Right atrium auricular region (tissue), 2 donors: ENCODE results near the gene ME3. TPM values are rescaled to one million over a fixed set of nuclear protein-coding genes. Genes with fewer than 3 reads are reported as not detected.
A peak's percentile ranks its signal among the peaks of the same experiment; 100 is the strongest.

Experiments used
- DNase-seq: peaks from one replicate; pipeline ENCODE4 v3.0.0-alpha.2; 2019; ENCODE audit warnings: low spot score
- H3K27ac ChIP-seq, 2 donors: fragments of 200-600 bp; sonication (generic); 1 replicate in 1 of 2; 2 replicates in 1 of 2; pipeline ENCODE4 v1.5.1; 2016 to 2019
- H3K27me3 ChIP-seq, 2 donors: fragments of 200-600 bp; sonication (generic); one replicate each; pipeline versions ENCODE4 v1.5.1 to v1.6.0; 2017 to 2019
- H3K36me3 ChIP-seq: fragments of 200-600 bp; sonication (generic); one replicate; pipeline ENCODE4 v1.5.1; 2016
- H3K4me1 ChIP-seq, 2 donors: fragments of 200-600 bp; sonication (generic); one replicate each; pipeline versions ENCODE4 v1.5.1 to v1.6.0; 2017 to 2019
- H3K4me3 ChIP-seq, 2 donors: fragments of 200-600 bp; sonication (generic); 1 replicate in 1 of 2; 2 replicates in 1 of 2; pipeline ENCODE4 v1.5.1; 2017 to 2019; ENCODE audit warnings: mild to moderate bottlenecking in 1 of 2, moderate library complexity in 1 of 2
- H3K9me3 ChIP-seq, 2 donors: fragments of 200-600 bp; sonication (generic); one replicate each; pipeline ENCODE4 v1.5.1; 2019
- CTCF ChIP-seq, 2 donors: fragments of 200-600 bp; sonication (generic); IDR thresholded peaks; one replicate each; pipeline ENCODE4 v1.5.1; 2019; ENCODE audit warnings: antibody characterized with exemption in 2 of 2
- total RNA-seq, 2 donors: library from RNA; depleted of rRNA; stranded (reverse); fragments of >200 nt; gene quantifications; one replicate each; pipeline ENCODE4 v1.1.0, GENCODE V29; 2016

Gene ME3
- total RNA-seq, 2 donors from 2014 or later: 20.5 to 33.1 TPM

GRCh38 chr11:86458294-86459001 lies 214.0 kb downstream of the ME3 start:
- Histone ChIP-seq H3K4me1 (peaks cover 0 to 37% of the 10 kb centered on the region in 2 donors), H3K4me3 (no peak overlapping the region), H3K9me3 (no peaks in the 10 kb centered on the region), H3K36me3 (no peaks in the 10 kb centered on the region), H3K27me3 (no peaks in the 10 kb centered on the region), H3K27ac (peak overlapping the region; percentile 29 to 69)
- DNase-seq: no peak
- TF ChIP-seq CTCF (IDR thresholded peaks at IDR 0.05): no peak

- TF ChIP-seq CTCF (IDR thresholded peaks at IDR 0.05): peak; percentile 57 to 93
- H3K27ac ChIP-seq: peak overlapping the region in 1 of 2 donors; percentile 34
- peak; percentile 94 for DNase-seq
Measured at GRCh38 chr11:86456075-86456939, 216.1 kb downstream of the ME3 start.

GRCh38 chr11:86453290-86454030 lies 219.0 kb downstream of the ME3 start:
- peaks cover 0 to 14% of the 10 kb centered on the region in 2 donors for H3K4me1 ChIP-seq
- no peaks in the 10 kb centered on the region for H3K9me3 ChIP-seq
- H3K36me3 ChIP-seq: no peaks in the 10 kb centered on the region
- no peaks in the 10 kb centered on the region for H3K27me3 ChIP-seq
- H3K27ac ChIP-seq: no peak overlapping the region
- no peak for DNase-seq
- no peak overlapping the region for H3K4me3 ChIP-seq
- no peak for TF ChIP-seq CTCF (IDR thresholded peaks at IDR 0.05)

More at GRCh38 chr11:86456075-86456939, 216.1 kb downstream of the ME3 start:
- Histone ChIP-seq H3K4me1 (peaks cover 0 to 37% of the 10 kb centered on the region in 2 donors), H3K4me3 (no peak overlapping the region), H3K36me3 (no peaks in the 10 kb centered on the region), H3K27me3 (no peaks in the 10 kb centered on the region), H3K9me3 (no peaks in the 10 kb centered on the region)

- Histone ChIP-seq H3K4me1 (no peaks in the 10 kb centered on the region), H3K36me3 (no peaks in the 10 kb centered on the region), H3K9me3 (no peaks in the 10 kb centered on the region), H3K27ac (no peak overlapping the region), H3K4me3 (no peak overlapping the region), H3K27me3 (no peaks in the 10 kb centered on the region)
- TF ChIP-seq CTCF (IDR thresholded peaks at IDR 0.05): no peak
- no peak for DNase-seq
Measured at GRCh38 chr11:86449993-86450629, 222.3 kb downstream of the ME3 start.

GRCh38 chr11:86447763-86448480 lies 224.5 kb downstream of the ME3 start:
- Histone ChIP-seq H3K4me1 (peaks cover 0 to 4% of the 10 kb centered on the region in 2 donors), H3K9me3 (no peaks in the 10 kb centered on the region), H3K36me3 (no peaks in the 10 kb centered on the region), H3K27me3 (no peaks in the 10 kb centered on the region), H3K4me3 (no peak overlapping the region), H3K27ac (no peak overlapping the region)
- DNase-seq: no peak
- no peak for TF ChIP-seq CTCF (IDR thresholded peaks at IDR 0.05)
